Ovary (tissue), 9 donors: ENCODE results near the gene ALKAL2. TPM values are rescaled to one million over a fixed set of nuclear protein-coding genes. Genes with fewer than 3 reads are reported as not detected.

Experiments
- DNase-seq, 5 donors: peaks; one replicate each; pipeline ENCODE4 v3.0.0-alpha.2; 2019 to 2020
- H3K27ac ChIP-seq, 2 donors: fragments of 200-600 bp; one replicate each; pipeline versions ENCODE4 v1.5.1 to v1.8.0; 2019 to 2022
- H3K27me3 ChIP-seq: fragments of 200-600 bp; one replicate; pipeline ENCODE4 v1.8.0; 2022
- H3K36me3 ChIP-seq: fragments of 200-600 bp; sonication (generic); one replicate; pipeline ENCODE4 v1.5.1; 2019
- H3K4me1 ChIP-seq: one replicate; pipeline ENCODE4 v1.8.1; 2013; ENCODE audit warnings: mild to moderate bottlenecking, moderate library complexity; ENCODE audit not compliant: insufficient read depth
- H3K4me3 ChIP-seq: fragments of 200-600 bp; sonication (generic); one replicate; pipeline ENCODE4 v1.5.1; 2017
- H3K9me3 ChIP-seq, 2 donors: fragments of 200-600 bp in 1 of 2; sonication (generic) in 1 of 2; one replicate each; pipeline versions ENCODE4 v1.5.1 to v1.8.1; 2013 to 2019; ENCODE audit warnings: mild to moderate bottlenecking in 1 of 2, moderate library complexity in 1 of 2
- CTCF ChIP-seq, 3 donors: fragments of 450-650 bp in 2 of 3; fragments of 200-600 bp in 1 of 3; IDR thresholded peaks; one replicate each; pipeline versions ENCODE4 v1.5.1 to v1.8.0; 2016 to 2022; ENCODE audit warnings: antibody characterized with exemption in 3 of 3, mild to moderate bottlenecking in 1 of 3
- EP300 ChIP-seq: sonication (generic); formaldehyde crosslinking; IDR thresholded peaks from one replicate; pipeline ENCODE4 v1.6.1; 2017; ENCODE audit warnings: antibody characterized with exemption
- POLR2A ChIP-seq: fragments of 450-650 bp; IDR thresholded peaks from one replicate; pipeline ENCODE4 v1.6.1; 2017; ENCODE audit warnings: antibody characterized with exemption, mild to moderate bottlenecking, moderate library complexity
- WGBS, 3 donors: extraction: QIAGEN DNeasy Blood & Tissue Kit in 1 of 3; methylation state at CpG; one replicate each; pipeline versions ENCODE4 v1.1.5 to v1.1.7; 2013 to 2017; 5-methylcytosine and 5-hydroxymethylcytosine counted together
- intact Hi-C, 4 donors: fragments of 100-400 bp; cut with DNase I; formaldehyde crosslinking; loops; one replicate each; pipeline versions ENCODE4 v1.11.0 to v1.15.1; 2022 to 2023
- polyA plus RNA-seq, 2 donors: library from polyadenylated mRNA; stranded (reverse); fragments of 200-250 nt in 1 of 2; fragments of 350-450 nt in 1 of 2; fragmentation: Illumina TruSeq in 1 of 2; extraction: RNeasy Lipid Tissue Mini Kit (QIAGEN cat#74804) in 1 of 2; gene quantifications; one replicate each; pipeline ENCODE4 v1.2.3, GENCODE V29; 2013 to 2014
- total RNA-seq, 7 donors: library from RNA; depleted of rRNA in 2 of 7; stranded (reverse); fragments of >200 nt in 2 of 7; fragmentation: NEBNext Ultra II Directional in 3 of 7; extraction: Animal tissue kit (Norgen Biotek cat#: 25700) in 3 of 7; gene quantifications; one replicate each; pipeline versions ENCODE4 v1.1.0 to v1.2.4, GENCODE V29; 2016 to 2023
- donor health status: DM: no; HTN: no; CAD: no; lungs with moderate emphysema.
- donor health status: DM: no; HTN: no; CAD: no.
- donor health status: Bipolar disorder and iron deficiency.
- donor health status: DM: yes; HTN: yes; CAD: no.
- donor health status: DM: no; HTN: no; CAD: no.
- donor health status: DM: yes; HTN: yes; CAD: no.

ALKAL2 gene
- total and polyA plus RNA-seq, 9 donors = 9.6 to 259 (median 57.1) TPM

- H3K4me3 ChIP-seq = no peak overlapping the region
Observed at GRCh38 chr2:260507-261161, 27.3 kb downstream of the ALKAL2 start.

GRCh38 chr2:259789-260331 is 28.0 kb downstream of the ALKAL2 start:
- TF ChIP-seq POLR2A (no peak), EP300 (no peak), CTCF (IDR thresholded peaks at IDR 0.05) (no peak)
- H3K36me3 ChIP-seq = no peaks in the 10 kb centered on the region
- no peak overlapping the region for H3K4me3 ChIP-seq
- peaks cover 3% of the 10 kb centered on the region for H3K4me1 ChIP-seq
- H3K27me3 ChIP-seq = no peaks in the 10 kb centered on the region
- no peak overlapping the region for H3K27ac ChIP-seq
- 96 to 98% (median 98%) methylated on average over 2 of the region's 2 CpGs for WGBS, 3 donors
- no peak for DNase-seq
- no peaks in the 10 kb centered on the region for H3K9me3 ChIP-seq
- intact Hi-C loops = no loop called here

More at GRCh38 chr2:260507-261161, 27.3 kb downstream of the ALKAL2 start:
- Histone ChIP-seq H3K27me3 (no peaks in the 10 kb centered on the region), H3K27ac (no peak overlapping the region), H3K36me3 (no peaks in the 10 kb centered on the region), H3K4me1 (peaks cover 4% of the 10 kb centered on the region), H3K9me3 (no peaks in the 10 kb centered on the region)
- intact Hi-C loops = no loop called here
- DNase-seq = no peak
- no peak for TF ChIP-seq CTCF (IDR thresholded peaks at IDR 0.05)
- no peak for TF ChIP-seq POLR2A
- TF ChIP-seq EP300 = no peak
- WGBS, 3 donors = 66 to 82% (median 77%) methylated on average over 6 of the region's 6 CpGs

- Histone ChIP-seq H3K27me3 (no peaks in the 10 kb centered on the region), H3K4me1 (peaks cover 3% of the 10 kb centered on the region), H3K9me3 (no peaks in the 10 kb centered on the region), H3K27ac (no peak overlapping the region), H3K4me3 (no peak overlapping the region), H3K36me3 (no peaks in the 10 kb centered on the region)
- TF ChIP-seq CTCF (IDR thresholded peaks at IDR 0.05) (no peak), POLR2A (no peak), EP300 (no peak)
- intact Hi-C loops = no loop called here
- 95 to 98% (median 96%) methylated on average over 3 of the region's 3 CpGs for WGBS, 3 donors
- DNase-seq = no peak
Observed at GRCh38 chr2:258933-259332, 29.0 kb downstream of the ALKAL2 start.

GRCh38 chr2:257842-258241 is 30.0 kb downstream of the ALKAL2 start:
- Histone ChIP-seq H3K9me3 (no peaks in the 10 kb centered on the region), H3K27ac (no peak overlapping the region), H3K4me1 (no peaks in the 10 kb centered on the region), H3K4me3 (no peak overlapping the region), H3K27me3 (no peaks in the 10 kb centered on the region), H3K36me3 (no peaks in the 10 kb centered on the region)
- TF ChIP-seq CTCF (IDR thresholded peaks at IDR 0.05) = no peak
- no peak for TF ChIP-seq EP300
- TF ChIP-seq POLR2A = no peak
- intact Hi-C loops = no loop called here
- DNase-seq = no peak
- 93 to 98% (median 96%) methylated on average over 2 of the region's 2 CpGs for WGBS, 3 donors
